ENCODE data around the gene SPOCK1.

The SPOCK1 gene

DNA sequence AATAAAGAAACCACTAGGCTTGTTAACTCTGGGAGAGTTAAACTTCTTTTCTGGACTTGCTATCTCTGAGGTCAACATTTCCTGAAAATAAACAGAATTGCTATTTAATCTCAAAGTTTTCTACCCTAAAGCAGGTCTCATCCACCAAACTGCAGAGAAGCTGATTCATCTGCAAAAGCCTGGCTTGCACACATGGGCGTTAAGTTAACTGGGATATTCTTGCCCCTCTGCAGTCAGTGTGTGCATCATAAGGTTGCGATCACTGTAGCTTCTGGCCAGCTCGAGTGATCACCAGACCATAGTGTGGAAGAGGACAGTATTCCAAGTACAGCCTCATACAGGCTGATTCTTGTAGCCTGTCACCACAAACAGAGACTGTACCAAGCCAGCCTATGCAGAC lies 99.2 kb downstream of the SPOCK1 start:
- Histone ChIP-seq H4K20me1 (ENCODE audit: insufficient read depth) (no peaks in the 10 kb centered on the region), H3K79me2 (ENCODE audit: insufficient read depth, low read depth) (no peaks in the 10 kb centered on the region), H3K36me3 (ENCODE audit: insufficient read depth) (no peaks in the 10 kb centered on the region), H3K9ac (no peak overlapping the region), H3K4me2 (no peak overlapping the region), H3K4me3 (IDR thresholded peaks at IDR 0.05; ENCODE audit: insufficient read depth, low read depth, low read length) (no peak overlapping the region), H3K4me1 (ENCODE audit: low read depth, poor library complexity, severe bottlenecking) (peaks cover 7% of the 10 kb centered on the region), H2AFZ (ENCODE audit: low read depth) (no peak overlapping the region), H3K27ac (no peak overlapping the region), H3K27me3 (ENCODE audit: insufficient read depth, low read depth) (no peaks in the 10 kb centered on the region)
- no peak for TF ChIP-seq CTCF (conservative IDR thresholded peaks at IDR 0.05; ENCODE audit: low read depth, low read length)

- H3K4me3 ChIP-seq (IDR thresholded peaks at IDR 0.05; ENCODE audit: insufficient read depth, low read depth, low read length) = no peak overlapping the region
- H3K4me2 ChIP-seq = no peak overlapping the region
- TF ChIP-seq CTCF (conservative IDR thresholded peaks at IDR 0.05; ENCODE audit: low read depth, low read length) = no peak
- H3K9ac ChIP-seq = no peak overlapping the region
- H3K79me2 ChIP-seq (ENCODE audit: insufficient read depth, low read depth) = no peaks in the 10 kb centered on the region
- H4K20me1 ChIP-seq (ENCODE audit: insufficient read depth) = no peaks in the 10 kb centered on the region
- H3K27ac ChIP-seq = no peak overlapping the region
- no peaks in the 10 kb centered on the region for H3K27me3 ChIP-seq (ENCODE audit: insufficient read depth, low read depth)
- H2AFZ ChIP-seq (ENCODE audit: low read depth) = no peak overlapping the region
- no peaks in the 10 kb centered on the region for H3K36me3 ChIP-seq (ENCODE audit: insufficient read depth)
- peaks cover 7% of the 10 kb centered on the region for H3K4me1 ChIP-seq (ENCODE audit: low read depth, poor library complexity, severe bottlenecking)
Observed at GRCh38 chr5:137398751-137399150, 100.4 kb downstream of the SPOCK1 start.

DNA sequence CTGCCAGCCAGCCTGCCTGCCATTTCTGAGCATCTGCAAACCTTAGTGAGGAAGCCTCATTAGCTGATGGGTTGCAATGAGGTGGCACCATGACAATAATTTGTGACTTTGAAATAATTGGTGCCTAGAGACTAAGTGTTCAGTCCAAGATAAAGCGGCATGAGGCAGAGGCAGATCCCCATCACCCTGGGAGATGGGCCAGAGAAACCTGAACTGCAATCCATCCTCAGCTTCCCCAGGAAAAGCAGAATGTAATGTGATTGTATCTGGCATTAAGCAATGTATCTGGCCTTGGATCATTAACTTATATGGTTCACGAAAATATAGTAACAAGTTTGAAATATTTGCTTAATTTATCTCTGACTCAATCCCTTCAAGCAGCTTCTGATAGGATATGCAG lies 101.0 kb downstream of the SPOCK1 start:
- peaks cover 7% of the 10 kb centered on the region for H3K4me1 ChIP-seq (ENCODE audit: low read depth, poor library complexity, severe bottlenecking)
- no peak overlapping the region for H3K4me2 ChIP-seq
- TF ChIP-seq CTCF (conservative IDR thresholded peaks at IDR 0.05; ENCODE audit: low read depth, low read length) = no peak
- H3K36me3 ChIP-seq (ENCODE audit: insufficient read depth) = no peaks in the 10 kb centered on the region
- H2AFZ ChIP-seq (ENCODE audit: low read depth) = no peak overlapping the region
- H3K27me3 ChIP-seq (ENCODE audit: insufficient read depth, low read depth) = no peaks in the 10 kb centered on the region
- H4K20me1 ChIP-seq (ENCODE audit: insufficient read depth) = no peaks in the 10 kb centered on the region
- H3K79me2 ChIP-seq (ENCODE audit: insufficient read depth, low read depth) = no peaks in the 10 kb centered on the region
- H3K4me3 ChIP-seq (IDR thresholded peaks at IDR 0.05; ENCODE audit: insufficient read depth, low read depth, low read length) = no peak overlapping the region
- no peak overlapping the region for H3K9ac ChIP-seq
- no peak overlapping the region for H3K27ac ChIP-seq

DNA sequence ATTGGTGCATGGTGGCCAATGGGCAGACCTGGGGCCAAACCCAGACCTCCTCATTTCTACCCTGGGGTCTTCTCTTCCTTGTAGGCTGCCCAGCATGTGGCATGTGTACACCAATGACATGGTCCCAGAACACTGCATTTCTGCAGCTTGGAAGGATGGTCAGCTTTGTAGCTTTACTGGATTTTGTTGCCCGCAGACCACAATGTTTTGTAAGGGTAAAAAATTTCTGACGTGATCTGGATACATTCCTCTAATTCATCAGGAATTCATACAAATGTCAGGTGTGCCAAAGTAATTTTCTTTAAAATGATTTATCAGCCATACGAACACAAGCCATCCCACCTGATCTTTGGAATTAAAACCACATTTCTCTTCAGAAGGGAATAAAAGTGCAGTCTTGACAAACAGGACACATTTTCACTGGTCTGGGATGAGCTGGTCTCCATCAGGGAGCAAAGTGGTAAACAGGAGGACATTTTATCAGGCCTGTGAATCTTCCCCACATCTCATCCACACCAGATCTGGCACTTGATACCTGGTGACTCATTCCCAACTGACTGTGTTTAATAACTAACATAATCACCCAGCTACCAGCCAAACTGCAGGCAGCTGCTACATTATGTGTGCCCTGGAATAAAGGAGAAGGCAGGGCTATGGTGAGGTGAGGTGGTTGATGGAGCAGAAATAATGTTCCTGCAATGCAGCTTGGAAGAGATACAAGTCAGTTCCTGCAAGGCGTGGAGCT lies 103.9 kb downstream of the SPOCK1 start:
- no peak overlapping the region for H3K4me3 ChIP-seq (IDR thresholded peaks at IDR 0.05; ENCODE audit: insufficient read depth, low read depth, low read length)
- H3K27me3 ChIP-seq (ENCODE audit: insufficient read depth, low read depth) = no peaks in the 10 kb centered on the region
- no peak overlapping the region for H2AFZ ChIP-seq (ENCODE audit: low read depth)
- no peak for TF ChIP-seq CTCF (conservative IDR thresholded peaks at IDR 0.05; ENCODE audit: low read depth, low read length)
- no peaks in the 10 kb centered on the region for H3K4me1 ChIP-seq (ENCODE audit: low read depth, poor library complexity, severe bottlenecking)
- no peak overlapping the region for H3K27ac ChIP-seq
- no peaks in the 10 kb centered on the region for H4K20me1 ChIP-seq (ENCODE audit: insufficient read depth)
- no peaks in the 10 kb centered on the region for H3K79me2 ChIP-seq (ENCODE audit: insufficient read depth, low read depth)
- H3K4me2 ChIP-seq = no peak overlapping the region
- H3K36me3 ChIP-seq (ENCODE audit: insufficient read depth) = no peaks in the 10 kb centered on the region
- no peak overlapping the region for H3K9ac ChIP-seq
